HG03378 (cell line): ENCODE data around the gene CMPK2.

ENCODE experiments used
- ATAC-seq: cut with Tn5 transposase; IDR thresholded peaks from one replicate; pipeline ENCODE4 v1.9.1; 2021; ENCODE audit warnings: mild to moderate bottlenecking, moderate library complexity; ENCODE audit not compliant: unreplicated experiment

The CMPK2 gene

DNA sequence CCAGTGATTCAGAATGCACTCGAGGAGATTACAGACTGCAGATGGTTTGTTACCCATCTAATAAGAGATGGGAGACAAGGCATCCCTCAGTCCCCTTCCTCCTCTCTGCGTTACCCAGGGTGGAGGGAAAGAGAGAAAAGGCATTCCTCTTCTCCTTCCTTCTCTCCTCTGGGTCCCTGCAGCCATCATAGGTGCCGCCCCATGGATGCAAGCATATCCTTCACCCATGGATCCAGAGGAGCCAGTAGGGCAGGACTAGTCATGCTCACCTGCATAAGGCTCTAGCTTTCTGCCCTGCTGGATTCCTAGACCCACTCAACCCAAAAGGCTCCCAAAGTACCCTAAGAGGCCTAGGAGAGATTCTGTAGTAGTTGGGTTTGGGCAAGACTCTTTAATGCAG lies 20.4 kb downstream of the CMPK2 start:
- ATAC-seq = no peak

DNA sequence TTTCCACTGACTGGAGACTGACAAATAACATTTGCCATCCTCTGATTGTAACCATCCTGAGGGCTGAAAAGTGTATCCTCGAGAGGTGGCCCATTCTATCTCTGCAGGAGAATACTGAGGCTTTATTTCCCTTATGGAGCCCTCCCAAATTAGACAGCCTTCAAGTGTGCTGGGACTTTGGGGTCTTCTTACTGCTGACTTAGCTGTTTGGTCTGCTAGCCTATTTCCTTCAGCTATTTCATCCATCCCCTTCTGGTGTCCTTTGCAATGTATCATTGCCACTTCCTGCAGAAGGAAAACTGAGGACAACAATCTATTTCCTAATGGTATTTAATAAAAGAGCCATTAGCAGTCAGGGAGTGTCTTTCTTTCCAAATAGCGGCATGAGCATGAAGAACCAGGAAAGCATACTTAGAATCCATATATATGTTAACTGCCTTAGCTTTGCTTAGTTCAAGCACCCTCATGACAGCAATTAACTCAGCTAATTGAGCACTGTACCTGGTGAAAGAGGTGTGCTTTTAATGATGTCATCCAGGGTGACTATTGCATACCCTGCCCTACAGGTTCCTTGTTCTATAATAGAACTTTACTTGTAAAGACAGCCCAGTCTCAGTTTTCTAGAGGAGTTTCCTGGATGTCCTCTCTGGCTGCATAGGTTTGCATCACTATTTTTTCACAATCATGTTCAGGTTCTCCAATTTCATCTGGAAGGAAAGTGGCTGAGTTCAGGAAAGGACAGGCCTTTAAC lies 24.0 kb downstream of the CMPK2 start:
- no peak for ATAC-seq

DNA sequence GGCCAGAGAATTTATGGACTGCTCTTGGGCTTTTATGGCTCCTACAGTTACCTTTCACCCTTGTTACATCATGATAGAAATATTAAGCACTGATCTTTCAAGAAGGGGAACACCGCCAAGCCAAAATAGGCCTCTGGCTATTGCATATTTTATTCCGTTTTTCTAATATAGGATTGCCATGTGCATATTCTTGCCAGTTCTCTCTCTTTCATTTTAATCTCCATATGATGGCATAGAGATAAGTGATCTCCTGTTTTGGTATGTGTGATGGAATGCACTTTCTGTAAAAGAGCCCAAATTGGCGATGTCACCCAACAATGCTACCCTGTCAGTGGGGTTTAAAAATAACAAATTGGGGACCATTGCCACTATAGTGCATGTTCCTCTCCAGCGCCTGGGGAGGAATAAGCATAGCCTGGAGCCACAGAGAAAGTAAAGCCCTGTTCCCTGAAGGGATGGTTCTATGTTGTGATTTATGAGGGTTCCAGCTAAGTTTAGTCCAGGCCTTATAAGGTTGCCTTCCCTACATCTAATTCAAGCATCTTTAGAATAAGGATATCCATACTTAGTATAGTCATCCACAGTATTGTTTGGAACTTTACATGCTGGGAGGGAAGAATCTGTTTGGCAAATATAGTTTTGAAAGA lies 26.9 kb downstream of the CMPK2 start:
- ATAC-seq = no peak

DNA sequence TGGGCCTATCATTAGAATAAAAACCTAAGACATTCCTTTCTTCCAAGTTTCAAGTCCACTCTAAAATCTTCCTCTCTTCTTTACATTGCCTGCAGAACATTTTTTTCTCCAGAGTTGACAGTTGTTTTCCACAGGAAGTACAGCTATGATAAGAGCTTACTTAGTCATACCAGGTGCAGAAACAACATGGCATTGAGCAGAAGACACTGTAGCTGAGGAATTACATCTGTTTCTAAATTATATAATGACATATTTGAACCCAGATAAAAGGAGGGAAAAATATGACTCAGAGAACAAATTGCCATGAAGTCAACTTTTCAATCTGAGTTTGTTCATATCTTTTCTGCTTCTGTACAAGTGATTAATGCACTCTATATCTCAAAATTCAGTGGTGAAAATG lies 30.2 kb downstream of the CMPK2 start:
- no peak for ATAC-seq

DNA sequence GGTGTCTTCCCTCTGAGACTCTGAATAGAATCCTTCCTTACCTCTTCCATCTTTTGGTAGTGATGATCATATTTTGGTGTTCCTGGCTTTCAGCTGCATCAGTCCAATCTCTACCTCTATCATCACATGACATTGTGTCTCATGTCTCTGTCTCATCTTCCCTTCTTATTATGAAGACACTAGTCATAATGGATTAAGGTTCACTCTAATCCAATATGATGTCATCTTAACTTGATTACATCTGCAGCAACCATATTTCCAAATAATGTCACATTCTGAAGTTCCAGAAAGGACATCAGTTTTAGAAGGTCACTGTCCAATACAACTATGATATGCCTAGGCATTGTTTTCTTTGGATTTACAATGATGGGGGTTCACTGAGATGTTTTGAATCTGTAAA lies 31.5 kb downstream of the CMPK2 start:
- no peak for ATAC-seq

DNA sequence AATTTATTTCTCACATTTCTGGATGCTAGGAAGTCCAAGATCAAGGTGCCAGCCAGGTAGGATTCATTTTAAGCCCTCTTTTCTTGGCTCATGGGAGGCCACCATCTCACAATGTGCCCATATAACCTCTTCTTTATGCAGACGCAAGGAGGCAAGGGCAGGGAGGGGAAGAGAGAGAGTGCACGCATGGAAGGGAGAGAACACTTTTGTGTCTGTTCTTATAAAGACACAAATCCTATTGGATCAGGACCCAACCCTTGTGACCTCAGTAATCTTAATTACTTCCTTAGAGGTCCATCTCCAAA lies 32.5 kb downstream of the CMPK2 start:
- no peak for ATAC-seq

DNA sequence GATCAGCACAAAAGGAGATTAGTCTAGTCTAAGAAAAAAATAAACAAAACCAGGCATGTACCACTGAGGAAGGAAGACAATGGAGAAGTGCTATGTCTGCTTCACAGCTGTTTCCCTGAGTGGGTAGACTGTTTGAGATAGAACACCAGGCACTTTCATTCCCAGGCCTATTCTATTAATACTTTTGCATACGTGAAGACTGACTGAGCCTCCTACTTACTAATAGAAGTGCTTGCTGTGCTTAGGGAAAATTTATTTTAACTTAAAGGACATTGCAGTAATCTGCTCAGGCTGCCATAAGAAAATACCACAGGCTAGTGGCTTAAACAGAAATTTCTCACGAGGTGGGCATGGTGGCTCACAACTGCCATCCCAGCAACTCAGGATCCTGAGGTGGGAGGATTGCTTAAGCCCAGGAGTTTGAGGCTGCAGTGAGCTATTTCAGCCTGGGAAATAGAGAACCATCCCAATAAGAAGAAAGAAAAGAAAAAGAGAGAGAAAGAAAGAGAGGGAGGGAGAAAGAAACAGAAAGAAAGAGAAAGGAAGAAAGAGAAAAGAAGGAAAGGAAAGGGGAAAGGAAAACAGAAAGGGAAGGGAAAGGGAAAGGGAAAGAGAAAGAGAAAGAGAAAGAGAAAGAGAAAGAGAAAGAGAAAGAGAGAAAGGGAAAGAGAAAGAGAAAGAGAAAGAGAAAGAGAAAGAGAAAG lies 33.0 kb downstream of the CMPK2 start:
- ATAC-seq = no peak

DNA sequence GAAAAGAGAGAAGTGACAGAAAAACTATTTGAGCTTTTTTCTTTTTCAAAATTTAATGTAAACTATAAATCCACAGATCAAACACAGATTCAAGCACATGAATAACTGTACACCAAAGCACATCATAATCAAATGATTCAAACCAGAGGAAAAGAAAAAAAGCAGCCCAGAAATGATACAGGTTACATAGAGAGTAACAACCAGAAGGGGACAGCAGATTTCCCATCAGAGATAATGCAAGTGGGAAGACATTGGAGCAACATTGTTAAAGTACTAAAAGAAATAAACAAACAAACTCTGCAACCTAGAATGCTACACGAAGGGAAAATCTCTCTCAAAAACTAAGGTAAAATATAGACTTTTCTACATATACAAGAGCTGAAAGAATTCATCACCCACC lies 34.5 kb downstream of the CMPK2 start:
- ATAC-seq = no peak

DNA sequence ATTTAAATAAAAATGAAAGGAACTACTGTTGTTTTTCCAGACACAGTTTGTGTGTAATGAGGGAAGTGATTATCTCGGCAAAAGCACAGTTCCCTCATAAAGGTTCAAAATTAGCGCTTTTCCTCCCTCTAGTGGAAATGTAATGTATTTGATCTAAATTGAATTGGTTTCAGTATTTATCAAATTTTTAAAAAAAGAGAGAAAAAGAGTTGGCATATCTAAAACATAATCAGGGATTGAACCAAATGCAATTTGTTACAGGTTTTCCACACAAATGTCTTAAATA lies 37.5 kb downstream of the CMPK2 start:
- ATAC-seq = no peak

DNA sequence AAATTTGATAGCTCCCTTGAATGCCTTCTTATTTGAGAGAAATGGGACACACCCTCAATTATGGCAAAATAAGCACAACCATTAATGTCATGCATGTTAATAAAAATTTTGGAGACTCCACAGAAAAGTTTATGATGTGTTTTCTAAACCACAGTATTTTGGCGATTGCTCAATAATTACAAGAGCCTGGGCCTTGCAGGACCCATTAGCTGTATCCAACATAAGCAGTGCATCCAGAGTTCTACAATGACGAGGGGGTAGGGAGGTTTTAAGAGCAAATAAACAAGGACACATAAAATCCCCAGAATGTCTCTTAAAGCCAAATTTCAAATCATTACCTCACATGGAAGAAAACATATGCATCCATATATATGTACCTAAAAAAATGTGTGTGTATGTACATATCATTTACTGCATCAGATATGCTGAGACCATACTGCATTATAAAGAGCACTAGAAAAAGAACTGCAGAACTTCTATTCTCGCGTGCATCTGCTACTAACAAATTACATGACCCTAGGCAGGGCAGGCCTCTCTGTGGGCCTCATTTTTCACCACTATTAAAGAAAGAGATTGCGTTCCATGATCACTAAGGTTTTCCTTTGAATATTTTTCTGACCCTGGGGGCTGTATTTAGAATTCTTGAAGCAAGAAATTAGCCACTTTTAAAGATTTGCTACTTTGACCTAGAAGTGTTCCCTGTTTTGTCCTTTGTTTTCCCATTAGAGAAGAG lies 38.0 kb downstream of the CMPK2 start:
- no peak for ATAC-seq

DNA sequence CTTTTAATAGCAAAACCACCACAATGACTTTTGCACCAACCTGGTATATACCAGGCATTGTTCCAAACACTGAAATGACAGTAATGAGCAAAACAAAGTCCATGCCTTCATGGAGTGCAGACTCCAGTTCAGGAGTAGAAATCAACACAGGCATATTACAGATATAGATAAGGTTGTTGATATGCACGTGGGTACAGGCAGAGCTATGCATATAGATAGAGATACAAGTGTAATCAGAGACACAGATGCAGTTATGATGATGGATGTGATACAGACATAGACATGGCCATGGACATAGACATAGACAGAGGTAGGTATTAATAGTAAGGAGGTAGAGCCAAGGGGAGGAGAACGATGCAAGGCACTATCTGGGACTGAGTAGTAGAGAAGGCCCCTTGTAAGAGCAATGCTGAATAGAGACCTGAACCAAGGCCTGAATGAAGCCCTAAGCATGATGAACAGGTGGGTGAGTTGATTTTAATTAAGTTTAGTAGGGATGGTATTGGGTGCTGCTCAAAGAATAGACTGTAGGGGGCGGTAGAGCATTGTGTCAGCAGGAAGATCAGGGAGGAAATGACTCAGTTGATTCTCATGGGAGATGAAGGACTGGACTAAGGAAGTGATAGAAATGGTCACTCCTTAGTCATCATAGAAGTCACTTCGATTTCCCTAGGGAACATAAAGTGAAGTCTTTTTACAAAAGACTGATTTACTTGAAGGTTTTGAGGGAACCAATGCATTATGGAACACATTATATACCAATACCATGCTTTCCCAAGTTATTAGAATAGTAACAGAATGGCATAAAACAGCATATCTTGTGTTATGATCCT lies 39.4 kb downstream of the CMPK2 start:
- peak; percentile 97 for ATAC-seq

DNA sequence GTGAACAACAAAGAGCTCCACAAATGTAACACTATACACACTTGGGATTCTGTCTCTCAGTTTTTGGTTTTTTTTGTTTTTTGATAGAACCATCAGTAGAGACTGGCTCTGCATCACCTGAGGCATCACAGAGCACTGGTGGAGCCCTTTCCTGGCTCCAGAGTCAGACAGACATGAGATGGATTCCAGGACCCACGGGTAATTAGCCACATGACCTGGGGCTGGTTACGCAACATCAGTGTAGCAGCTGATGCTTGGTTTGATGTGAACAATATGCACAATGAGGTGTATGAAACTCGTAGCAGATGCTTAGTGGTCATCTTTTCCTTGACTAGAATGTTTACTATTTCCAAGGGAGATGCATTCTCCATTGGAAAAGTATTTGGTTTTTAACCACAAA lies 40.7 kb downstream of the CMPK2 start:
- no peak for ATAC-seq

DNA sequence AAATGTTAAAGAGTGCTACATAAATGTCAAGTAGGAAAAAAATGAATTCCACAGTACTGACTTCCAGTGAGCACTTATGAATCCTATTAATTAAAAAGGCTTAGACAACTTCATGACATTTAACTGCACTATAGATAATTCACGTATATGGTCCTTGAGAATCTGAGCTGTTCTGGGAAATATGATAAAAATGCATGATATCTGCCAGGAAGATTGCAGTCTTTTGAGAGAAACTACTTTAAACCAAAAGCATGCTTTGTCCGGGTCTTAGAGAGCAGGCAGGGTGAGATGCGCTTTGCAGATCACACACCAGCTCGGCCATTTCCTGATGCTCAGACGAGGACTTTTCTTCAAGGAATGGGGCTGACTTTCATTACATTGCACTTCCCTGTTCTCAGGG lies 42.6 kb downstream of the CMPK2 start:
- ATAC-seq = no peak

DNA sequence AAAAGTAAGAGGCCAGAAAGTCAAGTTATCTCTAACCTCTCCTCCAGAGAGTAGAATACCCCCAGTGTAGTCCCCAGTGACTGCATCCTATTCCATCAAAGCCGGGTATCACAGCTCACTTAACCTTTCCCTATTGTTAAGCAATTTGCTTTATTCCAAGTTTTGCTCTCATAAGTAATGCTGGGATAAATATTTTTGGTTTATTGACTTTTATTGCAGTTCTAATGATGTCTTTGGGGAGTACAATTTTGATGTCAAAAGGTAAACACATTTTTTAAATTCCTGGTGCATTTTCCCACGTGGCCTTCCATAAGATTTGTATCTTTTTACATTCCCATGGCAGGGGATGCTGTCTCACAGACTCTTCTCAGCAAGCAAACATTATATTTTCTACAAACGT lies 43.3 kb downstream of the CMPK2 start:
- no peak for ATAC-seq

DNA sequence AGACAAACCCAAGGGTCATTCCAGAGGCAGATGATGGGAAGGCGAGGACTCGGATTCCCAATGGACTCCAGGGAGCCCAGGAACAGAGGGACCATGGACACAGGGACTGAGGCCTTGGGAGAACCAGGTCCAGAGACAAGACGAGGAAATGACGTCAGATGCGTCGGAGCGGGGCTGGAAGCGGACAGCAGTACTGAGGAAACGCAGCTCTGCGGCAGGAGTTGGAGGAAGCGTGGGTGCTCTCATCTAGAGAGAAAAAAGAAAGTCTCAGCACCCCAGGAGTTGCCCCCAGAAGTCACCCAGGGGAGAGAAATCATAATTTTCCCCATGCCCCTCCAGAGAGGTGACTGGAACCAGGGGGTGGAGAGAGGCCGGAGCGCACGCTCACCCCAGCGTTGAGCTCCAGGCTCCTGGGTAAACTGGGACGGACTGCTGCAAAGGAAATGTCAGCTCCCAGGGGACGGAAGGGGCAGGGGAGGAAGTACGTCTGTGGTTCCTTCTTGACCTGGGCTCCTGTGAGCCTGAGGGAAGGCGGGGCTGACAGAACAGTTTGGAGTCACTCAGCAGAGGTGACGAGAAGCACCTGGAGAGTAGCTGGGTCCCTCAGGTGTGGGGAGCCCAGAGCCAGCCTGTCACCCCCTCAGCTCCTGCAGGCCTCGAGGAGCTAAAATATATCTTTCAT lies 44.7 kb downstream of the CMPK2 start:
- no peak for ATAC-seq

DNA sequence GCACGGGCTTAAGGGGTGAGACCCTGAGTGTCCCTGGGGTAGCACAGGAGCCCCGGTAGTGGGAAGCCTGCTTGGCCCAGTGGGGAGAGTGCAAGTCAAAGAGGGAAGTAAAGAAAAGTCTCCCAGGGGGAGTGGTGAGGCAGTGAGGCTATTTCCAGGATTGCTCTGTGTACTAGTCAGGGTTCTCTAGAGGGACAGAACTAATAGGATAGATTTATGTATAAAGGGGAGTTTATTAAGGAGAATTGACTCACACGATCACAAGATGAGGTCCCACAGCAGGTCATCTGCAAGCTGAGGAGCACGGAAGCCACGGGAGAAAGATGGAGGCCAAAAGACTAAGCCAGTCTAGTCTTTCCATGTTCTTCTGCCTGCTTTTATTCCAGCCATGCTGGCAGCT lies 45.5 kb downstream of the CMPK2 start:
- ATAC-seq = no peak

DNA sequence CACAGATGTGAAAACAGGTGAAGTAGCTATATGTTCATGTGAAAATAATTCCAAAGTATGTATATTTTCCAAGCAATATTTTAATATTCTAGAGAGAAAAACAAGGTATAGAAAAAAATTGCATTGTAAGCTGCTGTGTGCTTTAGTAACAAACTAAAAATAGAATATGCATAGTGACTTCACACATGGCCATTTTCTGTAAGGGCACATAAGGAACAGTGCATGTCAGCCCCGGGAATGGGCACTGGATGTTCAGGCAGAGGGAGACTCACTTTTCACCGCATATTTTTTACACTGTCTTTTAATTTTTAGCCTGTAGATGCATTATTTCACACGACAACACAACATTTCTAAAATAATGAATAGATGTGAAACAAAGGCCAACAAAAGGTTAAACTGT lies 46.0 kb downstream of the CMPK2 start:
- no peak for ATAC-seq

DNA sequence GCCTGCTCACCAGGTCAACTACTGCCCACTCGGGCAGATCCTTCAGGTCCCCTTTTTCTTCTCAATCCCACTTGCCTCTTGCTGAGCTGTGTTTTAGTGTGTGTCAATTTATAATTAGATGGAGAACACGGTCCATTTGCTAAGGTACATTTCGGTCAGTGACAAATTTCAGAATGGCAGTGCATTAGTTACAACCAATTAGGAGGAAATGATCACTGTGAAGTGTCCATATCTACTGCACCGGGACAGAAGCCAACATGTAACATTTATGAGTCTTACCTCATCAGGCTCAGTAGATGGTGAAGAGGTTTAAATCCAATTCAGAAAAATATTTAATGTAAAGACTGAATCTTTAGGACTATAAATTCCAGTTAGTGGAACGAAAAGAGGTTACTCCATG lies 47.7 kb downstream of the CMPK2 start:
- no peak for ATAC-seq

DNA sequence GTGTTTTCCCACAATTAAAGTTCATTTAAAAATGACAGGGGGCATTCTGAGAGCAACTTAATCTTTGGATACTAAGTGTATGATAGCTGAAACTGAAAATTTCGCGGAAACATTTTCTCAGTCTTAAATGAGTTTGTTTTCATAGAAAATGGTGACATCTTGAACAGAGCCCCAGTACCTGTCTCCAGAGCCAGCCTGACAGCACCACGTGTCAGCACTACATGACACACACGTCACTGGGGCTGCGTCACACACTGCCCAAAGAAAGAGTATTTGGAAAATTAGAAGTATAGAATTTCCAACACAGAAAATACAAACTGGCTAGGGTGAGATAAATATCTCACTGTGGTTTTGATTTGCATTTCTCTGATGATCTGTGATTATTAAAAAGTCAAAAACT lies 50.8 kb downstream of the CMPK2 start:
- no peak for ATAC-seq

DNA sequence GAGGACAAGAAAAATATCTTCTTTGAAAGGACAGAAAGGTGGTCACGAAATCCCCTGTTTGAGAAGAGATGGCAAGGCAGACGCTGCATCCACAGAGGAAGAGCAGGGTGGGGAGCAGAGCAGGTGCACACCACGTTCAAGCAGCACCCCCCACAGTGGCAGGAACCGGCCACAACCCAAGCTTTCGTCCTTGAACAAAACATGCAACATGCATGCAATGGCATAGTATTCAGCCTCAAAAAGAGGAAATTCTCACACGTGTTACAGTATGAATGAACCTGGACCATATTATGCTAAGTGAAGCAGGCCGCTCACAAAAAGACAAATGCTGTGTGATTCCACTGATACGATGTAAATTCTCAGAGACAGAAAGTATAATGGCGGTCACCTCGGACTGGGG lies 51.4 kb downstream of the CMPK2 start:
- ATAC-seq = no peak

DNA sequence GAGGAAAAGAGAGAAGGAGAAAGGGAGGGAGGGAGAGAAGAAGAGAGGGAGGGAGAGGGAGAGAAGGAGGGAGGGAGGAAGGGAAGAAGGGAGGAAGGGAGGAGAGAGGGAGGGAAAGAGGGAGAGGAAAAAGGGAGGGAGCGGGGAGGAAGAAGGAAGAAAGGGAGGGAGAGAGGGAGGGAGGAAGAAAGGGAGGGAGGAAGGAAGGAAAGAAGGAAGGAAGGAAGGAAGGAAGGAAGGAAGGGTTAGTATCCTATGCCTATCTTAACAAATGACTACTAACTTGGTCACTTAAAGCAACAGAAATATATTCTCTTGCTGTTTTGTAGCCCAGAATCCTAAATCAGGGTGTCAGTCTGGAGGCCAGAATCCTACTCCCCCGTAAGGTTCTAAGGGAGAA lies 52.1 kb downstream of the CMPK2 start:
- ATAC-seq = no peak
